OCI-LY7 (cell line): ENCODE measurements around the gene IDUA. TPM values are rescaled to one million over a fixed set of nuclear protein-coding genes. Genes with fewer than 3 reads are reported as not detected.
"Not testable (repeated sequence)": the region's sequence is repeated elsewhere in the genome, so short reads cannot be mapped to it uniquely, and the experiment has no call there.

Experiments
- BruUV-seq: library from RNA; stranded (reverse); fragments of 400-500 nt; replicated peaks from 2 replicates; lab custom pipeline; 2021; lab: Mats Ljungman, UMichigan
- CTCF ChIA-PET: fragments of 300-600 bp; sonication (Branson Sonifier 250); formaldehyde crosslinking; loops from one replicate; lab custom pipeline; 2022; ENCODE audit warnings: antibody characterized with exemption; ENCODE audit not compliant: unreplicated experiment; lab: Charles Lee
- POLR2A ChIA-PET: fragments of 300-600 bp; sonication (Branson Sonifier 250); formaldehyde crosslinking; loops from one replicate; lab custom pipeline; 2022; ENCODE audit warnings: antibody characterized with exemption; lab: Charles Lee
- DNase-seq: peaks from one replicate; pipeline ENCODE4 v3.0.0-alpha.2; 2015; ENCODE audit warnings: low spot score
- H2AFZ ChIP-seq: fragments of 200-600 bp; sonication (generic), shearing (Covaris generic); 2 replicates; pipeline ENCODE4 v1.6.1; 2014; ENCODE audit warnings: mild to moderate bottlenecking, antibody characterized with exemption, low read length, moderate library complexity
- H3K27ac ChIP-seq: fragments of 200-600 bp; sonication (generic); 2 replicates; pipeline ENCODE4 v1.5.1; 2014; ENCODE audit warnings: mixed run types, low read depth, mild to moderate bottlenecking, moderate library complexity, low read length, inconsistent platforms; ENCODE audit not compliant: poor library complexity, severe bottlenecking
- H3K36me3 ChIP-seq: fragments of 200-600 bp; sonication (generic); 2 replicates; pipeline ENCODE4 v1.6.1; 2014; ENCODE audit warnings: mild to moderate bottlenecking, antibody characterized with exemption, low read length, moderate library complexity, mixed read lengths; ENCODE audit not compliant: insufficient read depth
- H3K4me1 ChIP-seq: fragments of 200-600 bp; sonication (generic); 2 replicates; pipeline ENCODE4 v1.5.1; 2014; ENCODE audit warnings: mild to moderate bottlenecking, low read length; ENCODE audit not compliant: insufficient read depth, poor library complexity, severe bottlenecking
- H3K4me2 ChIP-seq: fragments of 200-600 bp; sonication (generic); 2 replicates; pipeline ENCODE4 v1.6.1; 2014; ENCODE audit warnings: mild to moderate bottlenecking, low read length
- H3K4me3 ChIP-seq: fragments of 200-600 bp; sonication (generic); 2 replicates; pipeline ENCODE4 v1.5.1; 2014; ENCODE audit warnings: mild to moderate bottlenecking, low read depth, low read length; ENCODE audit not compliant: poor library complexity, severe bottlenecking
- H3K79me2 ChIP-seq: fragments of 200-600 bp; sonication (generic); 2 replicates; pipeline ENCODE4 v1.6.1; 2016; ENCODE audit warnings: low read depth, mild to moderate bottlenecking, low read length, moderate library complexity, mixed read lengths; ENCODE audit not compliant: insufficient read depth
- H3K9me2 ChIP-seq: fragments of 200-600 bp; sonication (generic); 2 replicates; pipeline ENCODE4 v1.6.1; 2016; ENCODE audit warnings: mild to moderate bottlenecking, low read length, mixed read lengths; ENCODE audit not compliant: insufficient read depth
- H3K9me3 ChIP-seq: fragments of 200-600 bp; sonication (generic); 2 replicates; pipeline ENCODE4 v1.6.1; 2014; ENCODE audit warnings: mild to moderate bottlenecking, mixed run types, low read length, mixed read lengths
- H4K20me1 ChIP-seq: fragments of 200-600 bp; sonication (generic); 2 replicates; pipeline ENCODE4 v1.6.1; 2014; ENCODE audit warnings: mild to moderate bottlenecking, antibody characterized with exemption, low read length, moderate library complexity, mixed read lengths; ENCODE audit not compliant: insufficient read depth
- CTCF ChIP-seq: fragments of 200-600 bp; sonication (generic); conservative IDR thresholded peaks from 2 replicates; pipeline ENCODE4 v1.5.1; 2014; ENCODE audit warnings: mild to moderate bottlenecking, antibody characterized with exemption, low read length, moderate library complexity, mixed read lengths
- EZH2phosphoT487 ChIP-seq: fragments of 200-600 bp; sonication (generic); IDR thresholded peaks from 2 replicates; pipeline ENCODE4 v1.6.1; 2018; ENCODE audit warnings: low read depth, borderline replicate concordance, mild to moderate bottlenecking, mixed run types, antibody characterized with exemption, low read length, moderate library complexity, mixed read lengths
- intact Hi-C: fragments of 100-400 bp; cut with micrococcal nuclease; formaldehyde crosslinking; loops from one replicate; pipeline ENCODE4 v1.10.0; 2022; ENCODE audit not compliant: unreplicated experiment
- total RNA-seq, 2 experiments: library from RNA; depleted of rRNA in 1 of 2; stranded (reverse); fragments of >200 nt in 1 of 2; shearing (Covaris generic) in 1 of 2; gene quantifications; 2 replicates each; pipeline ENCODE4 v1.2.3, GENCODE V29; 2014 to 2022

Gene IDUA
- total RNA-seq, 2 experiments from 2014 or later, result 12.3 to 15.7 TPM

- Histone ChIP-seq H3K79me2 (no peaks in the 10 kb centered on the region), H3K4me2 (no peak overlapping the region), H3K9me3 (no peaks in the 10 kb centered on the region), H3K36me3 (no peaks in the 10 kb centered on the region), H3K9me2 (no peaks in the 10 kb centered on the region), H3K27ac (no peak overlapping the region), H3K4me3 (no peak overlapping the region), H2AFZ (no peak overlapping the region), H3K4me1 (no peaks in the 10 kb centered on the region), H4K20me1 (no peaks in the 10 kb centered on the region)
- DNase-seq, result no peak
- no TSS peak for BruUV-seq
- POLR2A ChIA-PET, result no interaction called here
- intact Hi-C loops, result no loop called here
- TF ChIP-seq EZH2phosphoT487, result no peak
- no peak for TF ChIP-seq CTCF
- CTCF ChIA-PET, result no interaction called here
These were observed 10.7 kb downstream of the IDUA start for GRCh38 chr4:997375-998071.

GRCh38 chr4:998096-998691 lies 11.3 kb downstream of the IDUA start:
- TF ChIP-seq EZH2phosphoT487, result no peak
- no peak for TF ChIP-seq CTCF
- no TSS peak for BruUV-seq
- Histone ChIP-seq H2AFZ (no peak overlapping the region), H4K20me1 (no peaks in the 10 kb centered on the region), H3K9me3 (no peaks in the 10 kb centered on the region), H3K9me2 (no peaks in the 10 kb centered on the region), H3K4me3 (no peak overlapping the region), H3K27ac (no peak overlapping the region), H3K36me3 (no peaks in the 10 kb centered on the region), H3K4me1 (no peaks in the 10 kb centered on the region), H3K79me2 (no peaks in the 10 kb centered on the region), H3K4me2 (no peak overlapping the region)
- POLR2A ChIA-PET, result no interaction called here
- CTCF ChIA-PET, result no interaction called here
- intact Hi-C loops, result no loop called here
- no peak for DNase-seq

GRCh38 chr4:999240-999863 lies 12.5 kb downstream of the IDUA start:
- H3K4me1 ChIP-seq, CTCF ChIA-PET, H2AFZ ChIP-seq, H3K4me3 ChIP-seq, H3K79me2 ChIP-seq, H3K9me3 ChIP-seq, DNase-seq, H4K20me1 ChIP-seq, H3K4me2 ChIP-seq, H3K27ac ChIP-seq, POLR2A ChIA-PET, intact Hi-C loops, H3K36me3 ChIP-seq, BruUV-seq, H3K9me2 ChIP-seq: not testable (repeated sequence)
